ENCODE results near the gene PLAAT3. TPM values are rescaled to one million over a fixed set of nuclear protein-coding genes. Genes with fewer than 3 reads are reported as not detected.
"Not testable (repeated sequence)": the region's sequence is repeated elsewhere in the genome, so short reads cannot be mapped to it uniquely, and the experiment has no call there.

PLAAT3 gene
- total and polyA plus RNA-seq, 5 experiments from 2014 or later = 1.7 to 28.7 (median 7.6) TPM

DNA sequence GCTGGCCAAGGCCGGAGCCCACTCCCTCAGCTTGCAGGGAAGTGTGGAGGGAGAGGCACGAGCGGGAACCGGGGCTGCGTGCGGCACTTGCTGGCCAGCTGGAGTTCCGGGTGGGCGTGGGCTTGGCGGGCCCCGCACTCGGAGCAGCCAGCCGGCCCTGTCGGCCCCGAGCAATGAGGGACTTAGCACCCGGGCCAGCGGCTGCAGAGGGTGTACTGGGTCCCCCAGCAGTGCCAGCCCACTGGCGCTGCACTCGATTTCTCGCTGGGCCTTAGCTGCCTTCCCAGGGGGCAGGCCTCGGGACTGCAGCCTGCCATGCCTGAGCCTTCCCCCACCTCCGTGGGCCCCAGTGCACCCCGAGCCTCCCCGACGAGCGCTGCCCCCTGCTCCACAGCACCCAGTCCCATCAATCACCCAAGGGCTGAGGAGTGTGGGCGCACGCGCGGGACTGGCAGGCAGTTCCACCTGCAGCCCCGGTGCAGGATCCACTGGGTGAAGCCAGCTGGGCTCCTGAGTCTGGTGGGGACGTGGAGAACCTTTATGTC, 64.0 kb downstream of the PLAAT3 start:
- ATAC-seq, H3K27me3 Mint-ChIP-seq, H3K9me3 Mint-ChIP-seq, DNase-seq: not testable (repeated sequence)
- POLR2A ChIA-PET = interaction anchor here (0.7 to 7.4 kb wide), 11 partner anchors 7 to 63 kb away, joined by 3 to 226 read pairs (median 6); partner anchors contain the start of genes PLAAT2 and PLAAT4
- H3K36me3 Mint-ChIP-seq = peaks cover 0 to 25% (median 22%) of the 10 kb centered on the region in 3 donors
- peak overlapping the region in 7 of 10 donors; percentile 85 to 98 (median 90) for H3K4me3 Mint-ChIP-seq
- peaks cover 37 to 77% (median 62%) of the 10 kb centered on the region in 4 donors for H3K4me1 Mint-ChIP-seq
- H3K27ac Mint-ChIP-seq = peak overlapping the region in 8 of 10 donors; percentile 91 to 100 (median 95)

DNA sequence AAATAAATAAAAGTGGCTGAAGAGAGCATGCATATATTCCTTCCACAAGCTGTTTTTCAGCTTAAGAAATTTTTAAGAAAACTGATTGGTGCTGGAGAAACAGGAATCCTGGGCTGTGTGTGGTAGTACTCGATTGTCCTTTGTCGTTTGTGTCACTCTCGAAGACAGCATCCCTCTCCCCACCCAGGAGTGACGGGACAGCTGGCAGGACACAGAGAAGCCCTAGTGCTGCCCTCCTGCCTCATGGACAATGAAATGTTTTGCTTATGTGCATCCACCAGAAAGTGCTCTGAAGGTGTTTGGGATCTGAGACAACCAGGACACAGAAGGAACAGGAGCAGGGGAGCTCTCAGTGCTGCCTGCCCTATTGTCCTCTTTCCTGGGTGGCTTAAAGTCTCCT, 64.8 kb downstream of the PLAAT3 start:
- Mint-ChIP-seq H3K36me3 (peaks cover 0 to 33% (median 25%) of the 10 kb centered on the region in 3 donors), H3K9me3 (no peaks in the 10 kb centered on the region), H3K4me3 (peak overlapping the region; percentile 4 to 81 (median 57)), H3K4me1 (peaks cover 32 to 69% (median 57%) of the 10 kb centered on the region in 4 donors), H3K27ac (peak overlapping the region; percentile 35 to 92 (median 78)), H3K27me3 (no peaks in the 10 kb centered on the region)
- POLR2A ChIA-PET = interaction anchor here (0.8 to 7.4 kb wide), 3 partner anchors 14 to 42 kb away, joined by 6 to 226 read pairs (median 55); partner anchors contain the start of gene PLAAT4
- no peak for DNase-seq
- ATAC-seq = no peak

DNA sequence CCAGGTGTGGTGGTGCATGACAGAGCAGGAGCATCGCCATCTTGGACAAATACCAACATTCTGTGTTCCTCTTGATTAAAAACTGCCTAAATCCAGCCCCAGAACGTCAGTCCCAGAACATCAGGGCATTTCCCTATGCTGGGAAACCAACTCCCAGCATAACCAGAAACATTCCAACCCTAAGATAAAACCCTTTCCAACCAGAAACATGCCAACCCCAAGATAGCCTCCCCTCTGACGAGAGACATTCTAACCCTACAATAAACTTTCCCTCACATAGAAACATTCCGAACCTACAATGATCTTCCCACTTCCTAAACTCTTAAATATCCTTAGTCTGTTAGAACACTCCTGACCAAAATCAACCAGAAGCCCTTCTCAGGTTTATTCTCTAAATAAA, 66.1 kb downstream of the PLAAT3 start:
- H3K9me3 Mint-ChIP-seq = no peaks in the 10 kb centered on the region

DNA sequence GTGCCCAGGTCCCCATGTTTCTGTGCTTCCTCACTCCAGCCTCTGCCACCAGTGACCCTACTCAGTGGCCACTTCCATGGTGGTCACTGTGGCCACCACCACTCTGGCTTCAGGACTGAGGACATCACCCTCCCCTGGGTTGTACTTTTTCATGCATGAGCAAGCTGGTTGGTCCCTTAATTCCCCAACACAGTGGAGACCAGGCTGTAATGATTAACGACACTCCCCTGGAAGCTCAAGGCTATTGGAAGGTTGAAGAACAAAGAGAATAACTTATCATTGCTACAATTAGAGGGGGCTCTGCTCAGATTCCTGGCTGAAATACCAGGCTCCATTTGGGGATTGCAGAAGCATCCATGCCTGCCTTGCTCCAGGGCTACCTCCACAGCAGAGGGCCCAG, 67.2 kb downstream of the PLAAT3 start:
- Mint-ChIP-seq H3K27me3 (no peaks in the 10 kb centered on the region), H3K4me1 (peaks cover 27 to 62% (median 54%) of the 10 kb centered on the region in 4 donors), H3K9me3 (no peaks in the 10 kb centered on the region), H3K36me3 (peaks cover 5 to 54% (median 31%) of the 10 kb centered on the region in 3 donors), H3K27ac (peak overlapping the region; percentile 45 to 89 (median 74)), H3K4me3 (no peak overlapping the region)
- DNase-seq = no peak
- POLR2A ChIA-PET = interaction anchor here (0.6 to 2.5 kb wide), 3 partner anchors 10 to 30 kb away, joined by 3 to 26 read pairs (median 5); partner anchors contain the start of gene PLAAT4
- ATAC-seq = no peak

More for the DNA sequence above, 66.1 kb downstream of the PLAAT3 start:
- H3K36me3 Mint-ChIP-seq = peaks cover 0 to 45% (median 27%) of the 10 kb centered on the region in 3 donors
- DNase-seq = no peak
- ATAC-seq = no peak
- POLR2A ChIA-PET = no interaction called here
- no peaks in the 10 kb centered on the region for H3K27me3 Mint-ChIP-seq
- H3K4me1 Mint-ChIP-seq = peaks cover 30 to 64% (median 55%) of the 10 kb centered on the region in 4 donors
- H3K4me3 Mint-ChIP-seq = no peak overlapping the region
- H3K27ac Mint-ChIP-seq = peak overlapping the region; percentile 6 to 87 (median 65)

DNA sequence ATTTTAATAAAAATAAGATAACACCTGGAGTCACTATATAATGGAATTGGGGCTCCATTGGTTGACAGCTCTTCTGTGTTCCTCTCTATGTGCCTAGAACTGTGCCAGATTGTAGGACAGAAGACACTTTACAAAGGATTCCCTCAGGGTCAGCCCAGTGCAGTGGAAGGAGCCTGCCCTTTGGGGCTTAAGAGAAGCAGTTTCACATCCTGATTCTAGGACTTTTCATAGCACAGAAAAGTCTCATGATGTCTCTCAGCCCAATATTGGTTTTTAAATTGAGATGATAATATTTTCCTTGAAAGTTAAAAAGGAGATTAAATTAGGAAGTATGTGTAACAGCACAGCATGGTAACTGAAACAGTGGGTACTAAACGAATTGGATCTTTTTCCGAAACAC, 70.5 kb downstream of the PLAAT3 start:
- Mint-ChIP-seq H3K9me3 (no peaks in the 10 kb centered on the region), H3K27ac (peak overlapping the region; percentile 49 to 85 (median 62)), H3K4me1 (peaks cover 27 to 63% (median 60%) of the 10 kb centered on the region in 4 donors), H3K4me3 (no peak overlapping the region), H3K36me3 (peaks cover 5 to 70% (median 31%) of the 10 kb centered on the region in 3 donors), H3K27me3 (no peaks in the 10 kb centered on the region)
- POLR2A ChIA-PET = interaction anchor here (1.8 kb wide), 1 partner anchor 8 kb away, joined by 9 read pairs; no protein-coding TSS in a partner anchor
- ATAC-seq (no peak), DNase-seq (no peak)

DNA sequence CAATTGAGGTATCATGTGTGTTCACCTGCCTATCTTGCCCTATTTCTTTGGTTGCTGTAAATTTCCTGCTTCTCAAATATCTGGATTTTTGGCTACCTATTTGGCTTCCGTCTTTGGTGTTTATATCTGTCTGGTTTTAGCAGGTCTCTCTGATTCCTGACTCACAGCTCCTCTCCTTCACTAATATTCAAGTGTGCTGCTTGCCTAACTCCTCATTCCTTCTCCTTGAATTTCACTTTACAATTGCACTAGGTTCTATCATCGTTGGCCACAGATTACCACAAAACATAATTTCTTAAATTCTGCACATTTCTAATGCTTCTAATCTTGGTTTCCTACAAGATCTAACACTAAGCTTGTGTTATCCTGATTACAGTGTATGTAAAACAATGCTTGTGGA, 71.7 kb downstream of the PLAAT3 start:
- H3K27me3 Mint-ChIP-seq, ATAC-seq, DNase-seq, H3K9me3 Mint-ChIP-seq: not testable (repeated sequence)
- POLR2A ChIA-PET = interaction anchor here (1.8 kb wide), 1 partner anchor 9 kb away, joined by 9 read pairs; no protein-coding TSS in a partner anchor
- peaks cover 36 to 69% (median 68%) of the 10 kb centered on the region in 4 donors for H3K4me1 Mint-ChIP-seq
- peak overlapping the region in 4 of 10 donors; percentile 2 to 18 (median 6) for H3K4me3 Mint-ChIP-seq
- H3K36me3 Mint-ChIP-seq = peaks cover 5 to 72% (median 27%) of the 10 kb centered on the region in 3 donors
- H3K27ac Mint-ChIP-seq = peak overlapping the region in 8 of 10 donors; percentile 4 to 86 (median 54)

DNA sequence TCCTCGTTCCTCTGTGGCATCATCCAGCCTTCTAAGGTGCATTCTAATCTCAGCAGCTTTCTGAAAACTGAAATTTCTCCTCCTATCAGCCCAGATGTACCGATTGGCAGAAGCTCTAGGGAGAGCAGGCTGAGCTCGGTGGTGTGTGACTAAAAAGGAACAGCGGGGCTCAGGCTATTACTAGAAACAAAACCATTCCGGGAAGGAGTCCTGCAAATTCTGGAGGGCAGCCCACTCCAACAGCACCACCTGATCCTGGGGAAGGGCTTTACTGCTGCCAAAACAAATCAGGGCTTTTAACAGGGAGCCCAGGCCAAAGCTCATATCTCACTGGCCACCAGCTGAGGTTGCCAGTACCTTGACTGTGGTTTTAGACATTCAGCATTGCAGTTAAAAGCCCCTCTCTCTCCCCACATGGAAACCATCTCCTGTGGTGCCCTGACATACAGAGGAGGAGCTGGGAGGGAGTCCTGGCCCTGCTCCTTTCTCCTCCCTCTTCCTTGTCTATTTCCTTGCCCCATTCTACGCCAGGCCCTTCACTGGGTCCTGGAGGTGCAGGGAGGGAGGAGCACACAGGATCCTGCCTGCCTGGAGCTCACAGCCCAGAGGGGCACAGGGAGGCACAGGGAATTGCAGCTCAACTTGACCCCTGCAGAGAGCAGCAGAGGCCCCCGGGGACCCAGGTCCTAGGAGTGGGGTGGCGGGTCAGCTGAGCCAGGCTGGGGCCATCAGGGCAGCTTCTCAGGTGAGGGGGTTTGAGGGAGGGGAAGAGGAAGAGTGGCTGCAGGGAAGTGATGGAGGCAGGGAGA, 76.7 kb downstream of the PLAAT3 start:
- Mint-ChIP-seq H3K36me3 (peaks cover 1 to 24% (median 3%) of the 10 kb centered on the region in 3 donors), H3K4me1 (peaks cover 39 to 94% (median 88%) of the 10 kb centered on the region in 4 donors), H3K9me3 (no peaks in the 10 kb centered on the region), H3K4me3 (peak overlapping the region; percentile 89 to 99 (median 94)), H3K27me3 (no peaks in the 10 kb centered on the region), H3K27ac (peak overlapping the region; percentile 91 to 99 (median 98))
- POLR2A ChIA-PET = interaction anchor here (0.6 to 9.9 kb wide), 14 partner anchors 8 to 657 kb away, joined by 3 to 226 read pairs (median 6); partner anchors contain the start of genes ATL3, PLAAT3, PLAAT5 and RTN3
- ATAC-seq (peak; percentile 38 to 54), DNase-seq (peak in 3 of 10 donors; percentile 25 to 63 (median 26))

DNA sequence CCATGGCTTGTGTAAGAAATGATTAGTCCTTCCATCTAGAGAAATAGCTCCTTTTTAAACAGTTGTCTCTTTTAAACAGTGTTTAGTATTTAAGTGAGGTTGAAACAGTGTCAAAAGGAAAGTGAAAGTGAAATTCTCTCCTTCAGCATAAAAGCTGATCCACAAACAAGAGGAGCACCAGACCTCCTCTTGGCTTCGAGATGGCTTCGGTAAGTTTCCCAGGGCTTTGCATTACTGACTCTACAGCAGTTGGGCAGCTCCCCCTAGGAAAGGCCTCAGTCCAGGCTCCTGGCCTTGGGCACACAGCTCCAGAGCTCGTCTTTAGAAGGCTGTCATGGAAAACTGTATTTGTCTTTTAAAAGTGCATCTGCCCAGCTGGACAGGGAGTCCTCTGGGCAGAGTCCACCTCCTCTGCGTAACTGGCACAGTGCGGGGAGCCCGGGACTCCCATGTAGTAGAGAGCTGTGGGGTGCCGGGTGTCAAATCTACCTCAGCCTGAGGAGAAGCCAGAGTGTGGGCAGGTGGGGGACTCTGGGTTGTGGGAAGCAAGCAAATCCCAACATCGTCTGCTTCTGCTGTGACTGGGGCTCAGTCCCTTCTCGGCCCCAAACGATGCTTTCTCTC, 77.5 kb downstream of the PLAAT3 start, which contains the start of gene PLAAT4:
TSS of gene PLAAT4 (plus strand) at position 140 of the 624 bp plus-strand sequence. CDS start at position 201, 61 bp downstream.
- ATAC-seq = peak; percentile 66 to 74
- peak in 7 of 10 donors; percentile 28 to 64 (median 51) for DNase-seq
- Mint-ChIP-seq H3K36me3 (peaks cover 0 to 20% (median 0%) of the 10 kb centered on the region in 3 donors), H3K4me3 (peak within 1 kb of the TSS; percentile 89 to 99 (median 94)), H3K27ac (peak within 1 kb of the TSS; percentile 91 to 99 (median 98)), H3K27me3 (no peaks in the 10 kb centered on the region), H3K4me1 (peaks cover 42 to 94% (median 90%) of the 10 kb centered on the region in 4 donors), H3K9me3 (no peaks in the 10 kb centered on the region)
- POLR2A ChIA-PET = interaction anchor here (1.0 to 9.9 kb wide), 13 partner anchors 8 to 656 kb away, joined by 3 to 226 read pairs (median 7); partner anchors contain the start of genes PLAAT3, PLAAT5, RTN3 and SLC3A2

DNA sequence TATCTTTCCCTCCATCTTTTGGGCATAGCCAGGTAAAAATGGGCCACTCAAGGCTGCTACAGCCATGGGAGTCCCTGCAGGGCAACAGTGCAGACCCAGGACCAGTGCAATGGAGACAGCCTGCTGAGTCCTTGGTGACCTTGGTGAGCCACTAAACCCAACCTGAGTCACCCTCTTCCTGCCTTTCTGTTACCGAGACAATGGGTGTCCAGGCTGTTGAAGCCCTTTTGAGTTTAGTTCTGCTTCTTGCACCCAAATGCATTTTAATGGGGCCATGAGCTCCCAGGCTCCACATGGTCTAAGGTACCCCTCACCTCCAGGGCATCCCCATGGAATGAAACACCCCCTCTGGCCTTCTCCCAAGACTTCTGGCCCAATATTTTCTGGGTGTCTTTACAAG, 78.5 kb downstream of the PLAAT3 start:
- ATAC-seq (no peak), DNase-seq (peak in 1 of 10 donors; percentile 44)
- Mint-ChIP-seq H3K9me3 (no peaks in the 10 kb centered on the region), H3K4me1 (peaks cover 45 to 95% (median 91%) of the 10 kb centered on the region in 4 donors), H3K27me3 (no peaks in the 10 kb centered on the region), H3K4me3 (peak overlapping the region; percentile 89 to 99 (median 94)), H3K27ac (peak overlapping the region; percentile 91 to 99 (median 98)), H3K36me3 (peaks cover 0 to 19% (median 0%) of the 10 kb centered on the region in 3 donors)
- POLR2A ChIA-PET = interaction anchor here (1.3 to 9.9 kb wide), 6 partner anchors 11 to 44 kb away, joined by 3 to 226 read pairs (median 16); partner anchors contain the start of gene PLAAT5

DNA sequence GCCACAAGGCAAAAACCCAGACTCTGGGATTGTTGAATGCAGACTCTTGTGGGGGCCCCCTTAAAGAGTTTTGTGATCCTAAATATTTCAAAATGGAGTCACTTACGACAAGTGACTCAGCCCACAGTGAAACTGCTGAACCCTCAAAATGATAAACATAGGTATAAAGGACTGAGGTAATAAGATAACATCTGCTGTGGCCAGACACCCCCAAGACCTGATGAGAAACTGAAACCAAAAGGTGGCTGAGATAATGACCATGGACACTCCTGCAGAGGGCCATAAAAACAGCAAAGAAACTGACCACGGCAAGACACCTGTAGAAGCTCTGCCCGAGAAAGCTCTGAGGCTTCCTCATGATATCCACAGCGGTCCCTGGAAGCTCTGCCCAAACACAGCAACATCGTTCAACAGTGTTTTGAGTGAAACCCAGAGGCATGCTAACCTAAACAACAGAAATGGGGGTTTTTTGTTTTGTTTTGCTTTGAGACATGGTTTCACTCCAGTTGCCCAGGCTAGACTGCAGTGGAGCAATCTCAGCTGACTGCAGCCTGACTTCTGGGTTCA, 79.3 kb downstream of the PLAAT3 start:
- ATAC-seq (peak in 1 of 2 donors; percentile 10), DNase-seq (peak in 1 of 10 donors; percentile 22)
- Mint-ChIP-seq H3K27me3 (no peaks in the 10 kb centered on the region), H3K4me3 (peak overlapping the region; percentile 57 to 97 (median 94)), H3K9me3 (no peaks in the 10 kb centered on the region), H3K4me1 (peaks cover 46 to 93% (median 87%) of the 10 kb centered on the region in 4 donors), H3K27ac (peak overlapping the region; percentile 91 to 99 (median 98)), H3K36me3 (peaks cover 0 to 12% (median 0%) of the 10 kb centered on the region in 3 donors)
- POLR2A ChIA-PET = interaction anchor here (2.1 to 9.9 kb wide), 3 partner anchors 17 to 44 kb away, joined by 5 to 226 read pairs (median 32); partner anchors contain the start of gene PLAAT5

DNA sequence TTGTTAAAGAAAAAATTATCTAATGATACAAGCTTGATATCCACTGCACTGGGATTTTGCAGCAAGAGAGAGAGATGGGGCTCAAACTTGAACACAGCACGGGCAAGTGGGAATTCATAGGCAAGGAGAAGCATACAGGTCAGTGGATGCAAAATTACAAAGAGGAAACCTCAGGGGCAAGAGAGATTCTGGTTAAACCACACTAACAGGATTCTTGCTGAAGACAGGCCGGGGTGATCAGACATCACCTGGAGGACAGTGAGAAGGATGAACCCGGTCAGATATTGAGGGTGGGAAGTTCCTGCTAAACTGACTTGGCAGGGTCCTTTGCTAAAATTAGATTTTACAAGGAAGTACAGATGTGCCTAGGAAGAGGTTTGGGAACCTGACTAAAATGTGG, 80.2 kb downstream of the PLAAT3 start:
- Mint-ChIP-seq H3K27ac (peak overlapping the region; percentile 73 to 94 (median 88)), H3K4me1 (peaks cover 48 to 93% (median 88%) of the 10 kb centered on the region in 4 donors), H3K9me3 (no peaks in the 10 kb centered on the region), H3K36me3 (peaks cover 0 to 4% (median 0%) of the 10 kb centered on the region in 3 donors), H3K4me3 (peak overlapping the region in 8 of 10 donors; percentile 2 to 95 (median 45)), H3K27me3 (no peaks in the 10 kb centered on the region)
- POLR2A ChIA-PET = interaction anchor here (9.9 kb wide), 1 partner anchor 18 kb away, joined by 226 read pairs; no protein-coding TSS in a partner anchor
- no peak for DNase-seq
- ATAC-seq = no peak
